HepG2 (cell line): ENCODE data around the gene CDH22. TPM values are rescaled to one million over a fixed set of nuclear protein-coding genes. Genes with fewer than 3 reads are reported as not detected.

Source experiments
- ATAC-seq: fragments of 200-7000 bp; cut with Tn5 transposase; 3 replicates; pipeline ENCODE4 v1.9.1; 2020; ENCODE audit warnings: mild to moderate bottlenecking, moderate library complexity
- BruUV-seq: library from RNA; stranded (reverse); fragments of 400-500 nt; replicated peaks from 2 replicates; lab custom pipeline; 2021; lab: Mats Ljungman, UMichigan
- CTCF ChIA-PET: fragments of 300-600 bp; formaldehyde crosslinking; extraction: SDS; loops from one replicate; lab custom pipeline; 2021; ENCODE audit warnings: low total read pairs, inconsistent platforms, low intra/inter-chr PET ratio; lab: Yijun Ruan, JAX
- POLR2A ChIA-PET: fragments of 350-600 bp; sonication (Branson Sonifier 250); formaldehyde crosslinking; loops from one replicate; lab custom pipeline; 2020; ENCODE audit warnings: antibody characterized with exemption, inconsistent platforms; lab: Yijun Ruan, JAX
- DNase-seq: peaks from one replicate; pipeline ENCODE4 v3.0.0-alpha.2; 2015; ENCODE audit warnings: low spot score
- FAIRE-seq: peaks from 3 replicates; lab custom pipeline; 2011; peaks lifted over from hg19 to GRCh38; lab: Jason Lieb, UNC
- H2AFZ ChIP-seq: one replicate; pipeline ENCODE4 v1.6.1; 2011; ENCODE audit warnings: low read length, inconsistent platforms
- H3K27ac ChIP-seq: fragments of 300-600 bp; 3 replicates; pipeline ENCODE4 v1.8.0; 2011; ENCODE audit warnings: mixed run types, mild to moderate bottlenecking, mixed read lengths, low read length, inconsistent platforms; ENCODE audit not compliant: insufficient read depth; ENCODE audit errors: extremely low read length
- H3K27me3 ChIP-seq, 2 experiments: fragments of 200-600 bp in 1 of 2; 2 replicates in 1 of 2; 3 replicates in 1 of 2; pipeline versions ENCODE4 v1.6.0 to v1.8.0; 2011; ENCODE audit warnings: low read length in 2 of 2, mild to moderate bottlenecking in 2 of 2, moderate library complexity in 2 of 2, inconsistent platforms in 1 of 2; ENCODE audit not compliant: insufficient read depth in 2 of 2, control insufficient read depth in 1 of 2
- H3K36me3 ChIP-seq, 2 experiments: fragments of 200-600 bp in 1 of 2; replicated peaks in 1 of 2; 2 replicates in 1 of 2; 3 replicates in 1 of 2; pipeline versions ENCODE4 v1.5.1 to v1.8.0; 2011; ENCODE audit warnings: low read length in 2 of 2, inconsistent platforms in 1 of 2; ENCODE audit not compliant: insufficient read depth in 2 of 2, control insufficient read depth in 1 of 2
- H3K4me1 ChIP-seq: 2 replicates; pipeline ENCODE4 v1.5.1; 2012; ENCODE audit warnings: low read length, inconsistent platforms; ENCODE audit not compliant: insufficient read depth
- H3K4me2 ChIP-seq: 2 replicates; pipeline ENCODE4 v1.6.0; 2011; ENCODE audit warnings: low read depth, low read length, inconsistent platforms
- H3K4me3 ChIP-seq, 3 experiments: fragments of 200-600 bp in 1 of 3; sonication (generic), shearing (Covaris generic) in 1 of 3; replicated peaks in 1 of 3; 2 replicates each; pipeline ENCODE4 v1.5.1; 2011 to 2016; ENCODE audit warnings: low read length in 3 of 3, inconsistent platforms in 2 of 3, low read depth in 2 of 3, mild to moderate bottlenecking in 2 of 3, control low read depth in 1 of 3, mixed read lengths in 1 of 3; ENCODE audit not compliant: insufficient read depth in 1 of 3
- H3K79me2 ChIP-seq: one replicate; pipeline ENCODE4 v1.6.1; 2011; ENCODE audit warnings: low read length, inconsistent platforms; ENCODE audit not compliant: insufficient read depth
- H3K9ac ChIP-seq: 2 replicates; pipeline ENCODE4 v1.6.0; 2011; ENCODE audit warnings: mild to moderate bottlenecking, low read depth, low read length, inconsistent platforms; ENCODE audit not compliant: insufficient read depth
- H3K9me3 ChIP-seq: 2 replicates; pipeline ENCODE4 v1.5.1; 2012; ENCODE audit warnings: mild to moderate bottlenecking, low read length
- H4K20me1 ChIP-seq: 2 replicates; pipeline ENCODE4 v1.6.0; 2011; ENCODE audit warnings: inconsistent platforms, mild to moderate bottlenecking, low read length, moderate library complexity; ENCODE audit not compliant: insufficient read depth
- ARID3A ChIP-seq: IDR thresholded peaks from 2 replicates; pipeline ENCODE4 v1.6.1; 2012; ENCODE audit warnings: low read depth, low read length, improper control_type of control experiment
- CAMTA2 ChIP-seq: sonication (generic); formaldehyde crosslinking; IDR thresholded peaks from 2 replicates; pipeline ENCODE4 v1.4.0; 2020; ENCODE audit warnings: mild to moderate bottlenecking, missing genetic modification reagents, borderline replicate concordance
- FOXK2 ChIP-seq: fragments of 450-650 bp; IDR thresholded peaks from 2 replicates; pipeline ENCODE4 v1.6.1; 2016
- MAFK ChIP-seq, 2 experiments: IDR thresholded peaks in 1 of 2; conservative IDR thresholded peaks in 1 of 2; 2 replicates each; pipeline ENCODE4 v1.6.1; 2011; ENCODE audit warnings: improper control_type of control experiment in 2 of 2, low read length in 2 of 2
- RBM22 ChIP-seq: fragments of 200-400 bp; formaldehyde crosslinking; optimal IDR thresholded peaks from 2 replicates; pipeline ENCODE3; 2017; ENCODE audit warnings: mild to moderate bottlenecking, low read length, moderate library complexity
- STAT5B ChIP-seq: sonication (generic); formaldehyde crosslinking; IDR thresholded peaks from 2 replicates; pipeline ENCODE4 v1.4.0; 2020; ENCODE audit warnings: missing genetic modification reagents
- ZBTB39 ChIP-seq: sonication (generic); formaldehyde crosslinking; IDR thresholded peaks from 2 replicates; pipeline ENCODE4 v1.5.0; 2020; ENCODE audit warnings: missing genetic modification reagents
- ZBTB7A ChIP-seq: sonication (generic); formaldehyde crosslinking; IDR thresholded peaks from 2 replicates; pipeline ENCODE4 v1.8.0; 2022; ENCODE audit warnings: mild to moderate bottlenecking, missing genetic modification reagents
- ZIK1 ChIP-seq: sonication (generic); formaldehyde crosslinking; IDR thresholded peaks from 2 replicates; pipeline ENCODE4 v1.5.0; 2020; ENCODE audit warnings: mild to moderate bottlenecking, low read depth, missing genetic modification reagents, borderline replicate concordance
- ZNF180 ChIP-seq: sonication (generic); formaldehyde crosslinking; IDR thresholded peaks from 2 replicates; pipeline ENCODE4 v1.4.0; 2020; ENCODE audit warnings: low read depth, missing genetic modification reagents, borderline replicate concordance
- ZNF430 ChIP-seq: sonication (generic); formaldehyde crosslinking; IDR thresholded peaks from 2 replicates; pipeline ENCODE4 v1.9.0; 2021; ENCODE audit warnings: mild to moderate bottlenecking, missing genetic modification reagents
- ZNF780A ChIP-seq: sonication (generic); formaldehyde crosslinking; IDR thresholded peaks from 2 replicates; pipeline ENCODE4 v1.8.0; 2022; ENCODE audit warnings: mild to moderate bottlenecking, missing genetic modification reagents, moderate library complexity
- ZNF788 ChIP-seq: sonication (generic); formaldehyde crosslinking; IDR thresholded peaks from 2 replicates; pipeline ENCODE4 v1.5.0; 2020; ENCODE audit warnings: mild to moderate bottlenecking, missing genetic modification reagents, borderline replicate concordance
- ZNF879 ChIP-seq: sonication (generic); formaldehyde crosslinking; IDR thresholded peaks from 2 replicates; pipeline ENCODE4 v1.8.1; 2023; ENCODE audit warnings: missing genetic modification reagents
- WGBS: methylation state at CpG from one replicate; pipeline ENCODE4 v1.1.6; 2017; ENCODE audit warnings: low lambda C conversion rate; 5-methylcytosine and 5-hydroxymethylcytosine counted together
- in situ Hi-C: cut with HindIII; loops from 2 replicates; pipeline ENCODE4 v1.10.0; 2017; ENCODE audit warnings: low pct_unique_long_range_greater_than_20kb; ENCODE audit not compliant: extremely low pct_ligation_motif_present
- intact Hi-C: fragments of 100-400 bp; cut with micrococcal nuclease; formaldehyde crosslinking; loops from one replicate; pipeline ENCODE4 v1.10.0; 2022; ENCODE audit not compliant: unreplicated experiment
- polyA plus RNA-seq, 8 experiments: library from polyadenylated mRNA; depleted of rRNA in 3 of 8; stranded (reverse) in 7 of 8; unstranded in 1 of 8; fragments of >200 nt; fragmentation: Illumina TruSeq in 4 of 8; extraction: Trizol in 4 of 8; gene quantifications; 2 replicates each; pipeline versions ENCODE4 v1.2.1 to v1.2.3, GENCODE V29; 2011 to 2016; ENCODE audit warnings: low read depth in 4 of 8, missing spikeins in 1 of 8, mixed read lengths in 1 of 8; ENCODE audit not compliant: insufficient read depth in 1 of 8
- total RNA-seq, 5 experiments: library from RNA; depleted of rRNA; stranded (reverse); fragments of >200 nt; fragmentation: Illumina TruSeq; extraction: Trizol; gene quantifications; 2 replicates each; pipeline ENCODE4 v1.2.3, GENCODE V29; 2016; ENCODE audit warnings: low read depth in 1 of 5

Gene CDH22
- total and polyA plus RNA-seq, 2 of the 13 experiments (the other 11 are each of a cell fraction or from before 2014, with no cell fraction given), result not detected

GRCh38 chr20:46190478-46191167 lies 117.7 kb downstream of the CDH22 start:
- Histone ChIP-seq H4K20me1 (no peaks in the 10 kb centered on the region), H3K4me1 (no peaks in the 10 kb centered on the region), H3K79me2 (no peaks in the 10 kb centered on the region), H3K4me2 (no peak overlapping the region), H3K27me3 (peaks cover 0 to 24% of the 10 kb centered on the region in 2 experiments), H3K4me3 (no peak overlapping the region), H3K9me3 (no peaks in the 10 kb centered on the region), H2AFZ (no peak overlapping the region), H3K9ac (no peak overlapping the region), H3K36me3 (no peaks in the 10 kb centered on the region), H3K27ac (no peak overlapping the region)
- BruUV-seq, result no TSS peak
- POLR2A ChIA-PET, result no interaction called here
- ATAC-seq (no peak), FAIRE-seq (no peak), DNase-seq (no peak)
- 2% methylated on average over 9 of the region's 9 CpGs for WGBS
- CTCF ChIA-PET, result no interaction called here
- in situ Hi-C loops, result no loop called here
- intact Hi-C loops, result no loop called here
- TF ChIP-seq ZBTB39 (CRISPR knock-in tag), result no peak
- TF ChIP-seq MAFK (conservative IDR thresholded peaks at IDR 0.05 in 1 of 2, IDR thresholded peaks at IDR 0.05 in 1 of 2; ENCODE audit: low read length in 2 of 2), result 0 out of 4 replicates have a peak, but pooled peaks of 1 of the 2 experiments have one; percentile 8

- Histone ChIP-seq H4K20me1 (no peaks in the 10 kb centered on the region), H3K79me2 (no peaks in the 10 kb centered on the region), H3K36me3 (no peaks in the 10 kb centered on the region), H3K4me1 (no peaks in the 10 kb centered on the region), H3K4me2 (no peak overlapping the region), H3K9ac (no peak overlapping the region), H3K27me3 (peaks cover 0 to 22% of the 10 kb centered on the region in 2 experiments), H3K9me3 (no peaks in the 10 kb centered on the region), H3K27ac (no peak overlapping the region), H2AFZ (no peak overlapping the region), H3K4me3 (no peak overlapping the region)
- FAIRE-seq (no peak), ATAC-seq (no peak), DNase-seq (no peak)
- TF ChIP-seq ZNF180 (CRISPR knock-in tag) (no peak), ZNF430 (no peak), STAT5B (CRISPR knock-in tag) (no peak), RBM22 (no peak), ZNF788 (CRISPR knock-in tag) (no peak), ZBTB7A (CRISPR knock-in tag) (no peak), ZIK1 (CRISPR knock-in tag) (no peak), FOXK2 (no peak), ZNF879 (CRISPR knock-in tag) (no peak), ARID3A (no peak), ZNF780A (CRISPR knock-in tag) (no peak), CAMTA2 (CRISPR knock-in tag) (no peak)
- in situ Hi-C loops (no loop called here), intact Hi-C loops (no loop called here)
- BruUV-seq, result no TSS peak
- CTCF ChIA-PET, result no interaction called here
- WGBS, result 4% methylated on average over 16 of the region's 18 CpGs
- POLR2A ChIA-PET, result no interaction called here
Observed at GRCh38 chr20:46188866-46189541, 119.3 kb downstream of the CDH22 start.
